ENCODE results near the gene NALF2. TPM values are rescaled to one million over a fixed set of nuclear protein-coding genes. Genes with fewer than 3 reads are reported as not detected.

Gene NALF2
- total and polyA plus RNA-seq, 10 donors = 0.03 to 3.7 (median 0.12) TPM; not detected in 2

- H3K9me3 ChIP-seq = no peaks in the 10 kb centered on the region
- no peak overlapping the region for H3K27ac ChIP-seq
- no peak for TF ChIP-seq POLR2A (IDR thresholded peaks at IDR 0.05)
- peak in 1 of 11 experiments; percentile 32 for TF ChIP-seq CTCF (IDR thresholded peaks at IDR 0.05 in 8 of 11, conservative IDR thresholded peaks at IDR 0.05 in 3 of 11)
- TF ChIP-seq POLR2AphosphoS5 (IDR thresholded peaks at IDR 0.05) = no peak
- H3K27me3 ChIP-seq (replicated peaks in 1 of 7) = peaks cover 0 to 69% (median 27%) of the 10 kb centered on the region in 7 donors
- intact Hi-C loops (cut with DNase I; ENCODE audit: low total_unique reads) = no loop called here
- WGBS, 5 donors = 24 to 52% (median 40%) methylated on average over 9 to 16 of the region's 16 CpGs
- H3K4me1 ChIP-seq = peaks cover 0 to 22% (median 3%) of the 10 kb centered on the region in 6 donors
- no peaks in the 10 kb centered on the region for H3K36me3 ChIP-seq
- DNase-seq = no peak
- H3K4me3 ChIP-seq = peak overlapping the region in 3 of 8 donors; percentile 44 to 71 (median 51)
These were observed 821 bp upstream of the NALF2 start for GRCh38 chrX:69503228-69503781.

GRCh38 chrX:69504626-69505612, 793 bp downstream of the NALF2 start:
- WGBS, 5 donors = 2 to 69% (median 19%) methylated on average over 60 to 146 of the region's 146 CpGs; no CpG with 5 or more reads in 1 of the 5 donors
- intact Hi-C loops (cut with DNase I; ENCODE audit: low total_unique reads) = no loop called here
- peak overlapping the region in 1 of 8 donors; percentile 38 for H3K27ac ChIP-seq
- peak overlapping the region in 7 of 8 donors; percentile 22 to 71 (median 42) for H3K4me3 ChIP-seq
- DNase-seq = no peak
- H3K27me3 ChIP-seq (replicated peaks in 1 of 7) = peaks cover 0 to 74% (median 22%) of the 10 kb centered on the region in 7 donors
- TF ChIP-seq CTCF (IDR thresholded peaks at IDR 0.05 in 8 of 11, conservative IDR thresholded peaks at IDR 0.05 in 3 of 11) = no peak
- TF ChIP-seq POLR2A (IDR thresholded peaks at IDR 0.05) = no peak
- no peak for TF ChIP-seq POLR2AphosphoS5 (IDR thresholded peaks at IDR 0.05)
- peaks cover 0 to 22% (median 3%) of the 10 kb centered on the region in 6 donors for H3K4me1 ChIP-seq
- no peaks in the 10 kb centered on the region for H3K9me3 ChIP-seq
- H3K36me3 ChIP-seq = no peaks in the 10 kb centered on the region

GRCh38 chrX:69505772-69506616, 1.9 kb downstream of the NALF2 start:
- TF ChIP-seq CTCF (IDR thresholded peaks at IDR 0.05 in 8 of 11, conservative IDR thresholded peaks at IDR 0.05 in 3 of 11) (no peak), POLR2A (IDR thresholded peaks at IDR 0.05) (no peak), POLR2AphosphoS5 (IDR thresholded peaks at IDR 0.05) (peak in 1 of 3 donors; percentile 57)
- Histone ChIP-seq H3K27me3 (replicated peaks in 1 of 7) (peaks cover 0 to 71% (median 20%) of the 10 kb centered on the region in 7 donors), H3K27ac (no peak overlapping the region), H3K4me1 (peaks cover 0 to 22% (median 3%) of the 10 kb centered on the region in 6 donors), H3K9me3 (no peaks in the 10 kb centered on the region), H3K4me3 (peak overlapping the region in 2 of 8 donors; percentile 51 to 71), H3K36me3 (no peaks in the 10 kb centered on the region)
- WGBS, 5 donors = 9 to 71% (median 15%) methylated on average over 4 to 36 of the region's 36 CpGs
- DNase-seq = no peak
- intact Hi-C loops (cut with DNase I; ENCODE audit: low total_unique reads) = no loop called here

All from spleen (tissue), 11 donors.